NB4 (cell line): ENCODE results near the gene RGPD4.

Experiments used
- DNase-seq: peaks from one replicate; pipeline ENCODE4 v3.0.0; 2010; ENCODE audit warnings: low read depth
- H3K4me3 ChIP-seq: one replicate; pipeline ENCODE4 v1.5.1; 2011; ENCODE audit warnings: mild to moderate bottlenecking, low read depth, low read length, moderate library complexity
- CTCF ChIP-seq: IDR thresholded peaks from one replicate; pipeline ENCODE4 v1.5.1; 2012; ENCODE audit warnings: low read depth, low read length
- MYC ChIP-seq: IDR thresholded peaks from 2 replicates; pipeline ENCODE4 v1.6.1; 2011; ENCODE audit warnings: low read depth, low read length
- POLR2A ChIP-seq: IDR thresholded peaks from 2 replicates; pipeline ENCODE4 v1.6.1; 2011; ENCODE audit warnings: mild to moderate bottlenecking; ENCODE audit not compliant: insufficient read length; ENCODE audit errors: extremely low read depth

The RGPD4 gene

GRCh38 chr2:107936433-107937359 lies 110.0 kb downstream of the RGPD4 start:
- peak; percentile 36 for TF ChIP-seq CTCF
- no peak for TF ChIP-seq MYC
- TF ChIP-seq POLR2A, result no peak
- DNase-seq, result peak; percentile 47
- H3K4me3 ChIP-seq, result no peak overlapping the region
